AG10803 (cell line): ENCODE data around the gene REEP2.
A peak's percentile ranks its signal among the peaks of the same experiment; 100 is the strongest.

Experiments
- DNase-seq: peaks from one replicate; pipeline ENCODE4 v3.0.0; 2010; ENCODE audit warnings: low read depth
- H3K4me3 ChIP-seq: 2 replicates; pipeline ENCODE4 v1.5.1; 2011; ENCODE audit warnings: mild to moderate bottlenecking, low read length, control low read depth
- CTCF ChIP-seq: conservative IDR thresholded peaks from 2 replicates; pipeline ENCODE4 v1.5.1; 2011; ENCODE audit warnings: mild to moderate bottlenecking, low read length, control low read depth, inconsistent platforms

The REEP2 gene

DNA sequence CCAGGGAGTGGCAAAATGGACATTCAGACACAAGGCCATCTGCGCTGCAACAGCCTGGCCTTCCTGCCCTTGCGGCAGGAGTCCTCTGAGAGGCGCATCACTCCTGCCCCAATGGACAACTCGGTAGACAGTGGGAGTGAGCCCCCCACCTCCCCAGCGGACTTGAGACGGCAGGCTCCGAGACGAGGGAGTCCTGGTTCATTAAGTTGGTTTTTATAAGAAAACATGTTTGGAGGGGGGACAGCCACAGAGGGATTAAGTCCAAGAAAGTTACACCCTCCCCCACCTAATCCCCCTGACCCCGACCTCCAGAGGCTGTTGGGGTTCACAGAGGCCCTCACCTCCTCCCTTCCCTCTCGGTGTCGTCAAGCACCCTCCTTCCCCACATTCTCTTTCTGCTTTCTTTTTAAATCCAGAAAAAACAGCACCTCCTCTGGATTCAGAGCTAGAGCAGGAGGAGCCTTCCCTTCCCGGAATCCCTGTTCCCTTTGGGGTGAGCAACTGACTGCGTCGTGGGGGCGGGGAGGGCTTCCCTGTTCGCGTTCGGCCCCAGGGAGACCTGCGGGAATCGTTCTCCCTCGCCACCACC is 24.7 kb downstream of the REEP2 start:
- peak; percentile 46 for DNase-seq
- peak; percentile 47 for TF ChIP-seq CTCF

GRCh38 chr5:138464008-138464387 is 25.1 kb downstream of the REEP2 start:
- DNase-seq: peak; percentile 94
- TF ChIP-seq CTCF: peak; percentile 64
- peak overlapping the region; percentile 84 for H3K4me3 ChIP-seq

More for the DNA sequence above, 24.7 kb downstream of the REEP2 start:
- peak overlapping the region; percentile 78 for H3K4me3 ChIP-seq

DNA sequence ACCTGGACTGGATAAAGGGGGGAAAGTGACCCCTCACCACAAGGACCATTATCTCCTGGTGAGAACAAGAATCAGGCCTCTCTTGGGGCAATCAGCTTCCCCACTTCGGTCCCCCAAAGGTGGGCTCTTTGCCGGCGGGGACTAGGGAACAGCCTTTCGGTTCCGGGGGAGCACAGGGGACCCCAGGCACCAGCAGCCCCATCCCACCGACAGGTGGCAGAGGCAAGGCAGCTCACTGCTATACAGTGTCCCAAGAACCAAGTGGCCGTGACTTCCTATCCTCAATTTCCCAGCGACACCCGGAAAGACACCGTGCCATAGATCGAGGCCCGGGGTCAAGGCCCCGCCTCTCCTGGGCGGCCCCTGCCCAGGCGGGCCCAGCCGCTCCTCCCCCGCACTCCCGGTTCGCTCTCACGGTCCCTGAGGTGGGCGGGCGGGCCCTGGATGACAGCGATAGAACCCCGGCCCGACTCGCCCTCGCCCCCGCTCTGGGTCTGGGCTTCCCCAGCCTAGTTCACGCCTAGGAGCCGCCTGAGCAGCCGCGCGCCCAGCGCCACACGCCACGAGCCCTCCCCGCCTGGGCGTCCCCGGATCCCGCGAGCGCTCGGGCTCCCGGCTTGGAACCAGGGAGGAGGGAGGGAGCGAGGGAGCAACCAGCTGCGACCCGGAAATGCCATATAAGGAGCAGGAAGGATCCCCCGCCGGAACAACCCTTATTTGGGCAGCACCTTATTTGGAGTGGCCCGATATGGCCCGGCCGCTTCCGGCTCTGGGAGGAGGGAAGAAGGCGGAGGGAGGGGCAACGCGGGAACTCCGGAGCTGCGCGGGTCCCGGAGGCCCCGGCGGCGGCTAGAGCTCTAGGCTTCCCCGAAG is 25.8 kb downstream of the REEP2 start:
- DNase-seq: peak; percentile 99
- H3K4me3 ChIP-seq: peak overlapping the region; percentile 84
- TF ChIP-seq CTCF: no peak

DNA sequence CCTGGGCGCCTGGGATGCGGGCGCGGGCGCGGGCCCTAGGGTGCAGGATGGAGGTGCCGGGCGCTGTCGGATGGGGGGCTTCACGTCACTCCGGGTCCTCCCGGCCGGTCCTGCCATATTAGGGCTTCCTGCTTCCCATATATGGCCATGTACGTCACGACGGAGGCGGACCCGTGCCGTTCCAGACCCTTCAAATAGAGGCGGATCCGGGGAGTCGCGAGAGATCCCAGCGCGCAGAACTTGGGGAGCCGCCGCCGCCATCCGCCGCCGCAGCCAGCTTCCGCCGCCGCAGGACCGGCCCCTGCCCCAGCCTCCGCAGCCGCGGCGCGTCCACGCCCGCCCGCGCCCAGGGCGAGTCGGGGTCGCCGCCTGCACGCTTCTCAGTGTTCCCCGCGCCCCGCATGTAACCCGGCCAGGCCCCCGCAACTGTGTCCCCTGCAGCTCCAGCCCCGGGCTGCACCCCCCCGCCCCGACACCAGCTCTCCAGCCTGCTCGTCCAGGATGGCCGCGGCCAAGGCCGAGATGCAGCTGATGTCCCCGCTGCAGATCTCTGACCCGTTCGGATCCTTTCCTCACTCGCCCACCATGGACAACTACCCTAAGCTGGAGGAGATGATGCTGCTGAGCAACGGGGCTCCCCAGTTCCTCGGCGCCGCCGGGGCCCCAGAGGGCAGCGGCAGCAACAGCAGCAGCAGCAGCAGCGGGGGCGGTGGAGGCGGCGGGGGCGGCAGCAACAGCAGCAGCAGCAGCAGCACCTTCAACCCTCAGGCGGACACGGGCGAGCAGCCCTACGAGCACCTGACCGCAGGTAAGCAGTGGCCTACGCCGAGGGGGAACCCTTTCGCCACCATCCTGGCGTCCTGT is 26.6 kb downstream of the REEP2 start, which contains the start of gene EGR1:
Gene EGR1, plus strand, starts transcription at position 219 of the 864 bp plus-strand sequence. Its CDS starts 283 bp downstream, at position 502.
- TF ChIP-seq CTCF: peak; percentile 12
- peak; percentile 93 for DNase-seq
- peak within 1 kb of the TSS; percentile 84 for H3K4me3 ChIP-seq

- H3K4me3 ChIP-seq: peak overlapping the region; percentile 84
- DNase-seq: peak; percentile 66
- no peak for TF ChIP-seq CTCF
Observed at GRCh38 chr5:138466125-138466899, 27.5 kb downstream of the REEP2 start.
